Loucy (cell line): ENCODE data around the gene GNB5.
A peak's percentile ranks its signal among the peaks of the same experiment; 100 is the strongest.

Experiments used
- H2AFZ ChIP-seq: fragments of 200-600 bp; sonication (generic); 2 replicates; pipeline ENCODE4 v1.6.0; 2016; ENCODE audit warnings: antibody characterized with exemption, mild to moderate bottlenecking, low read length, moderate library complexity
- H3F3A ChIP-seq: fragments of 200-600 bp; 2 replicates; pipeline ENCODE4 v1.6.0; 2016; ENCODE audit warnings: antibody characterized with exemption, low read depth, mild to moderate bottlenecking
- H3K27me3 ChIP-seq: fragments of 200-600 bp; sonication (generic); 2 replicates; pipeline ENCODE4 v1.6.1; 2014; ENCODE audit warnings: low read length, mild to moderate bottlenecking; ENCODE audit not compliant: insufficient read depth, poor library complexity, severe bottlenecking
- H3K36me3 ChIP-seq: fragments of 200-600 bp; sonication (generic); 2 replicates; pipeline ENCODE4 v1.6.1; 2016; ENCODE audit warnings: low read length; ENCODE audit not compliant: insufficient read depth
- H3K4me1 ChIP-seq: fragments of 200-600 bp; sonication (generic); 2 replicates; pipeline ENCODE4 v1.5.1; 2014; ENCODE audit warnings: low read length, mild to moderate bottlenecking; ENCODE audit not compliant: insufficient read depth, poor library complexity, severe bottlenecking
- H3K4me2 ChIP-seq: fragments of 200-600 bp; sonication (generic); 2 replicates; pipeline ENCODE4 v1.6.0; 2014; ENCODE audit warnings: antibody characterized with exemption, low read length, low read depth, mild to moderate bottlenecking; ENCODE audit not compliant: poor library complexity, severe bottlenecking
- H3K4me3 ChIP-seq: fragments of 200-600 bp; sonication (generic); 2 replicates; pipeline ENCODE4 v1.5.1; 2014; ENCODE audit warnings: low read length, mild to moderate bottlenecking, mixed read lengths; ENCODE audit not compliant: poor library complexity, severe bottlenecking
- H3K79me2 ChIP-seq: fragments of 200-600 bp; sonication (generic); 2 replicates; pipeline ENCODE4 v1.6.1; 2014; ENCODE audit warnings: low read length; ENCODE audit not compliant: insufficient read depth
- H3K9ac ChIP-seq: fragments of 200-600 bp; sonication (generic); 2 replicates; pipeline ENCODE4 v1.6.0; 2014; ENCODE audit warnings: mild to moderate bottlenecking, low read depth, low read length, moderate library complexity; ENCODE audit not compliant: poor library complexity, severe bottlenecking
- H3K9me2 ChIP-seq: fragments of 200-600 bp; sonication (generic); replicated peaks from 2 replicates; pipeline ENCODE4 v1.6.1; 2016; ENCODE audit warnings: low read depth, low read length, mixed read lengths
- H3K9me3 ChIP-seq: fragments of 200-600 bp; sonication (generic); 2 replicates; pipeline ENCODE4 v1.6.1; 2014; ENCODE audit warnings: mild to moderate bottlenecking, antibody characterized with exemption, low read length, low read depth; ENCODE audit not compliant: insufficient read depth
- H4K20me1 ChIP-seq: fragments of 200-600 bp; sonication (generic); 2 replicates; pipeline ENCODE4 v1.6.0; 2014; ENCODE audit warnings: antibody characterized with exemption, low read length, mild to moderate bottlenecking; ENCODE audit not compliant: insufficient read depth, poor library complexity, severe bottlenecking
- EZH2phosphoT487 ChIP-seq: fragments of 200-600 bp; IDR thresholded peaks from 2 replicates; pipeline ENCODE4 v1.6.1; 2018; ENCODE audit warnings: antibody characterized with exemption, mild to moderate bottlenecking, moderate library complexity, borderline replicate concordance
- TF ChIP-seq, protein P1 (sequence below): fragments of 200-600 bp; sonication (generic); conservative IDR thresholded peaks from 2 replicates; pipeline ENCODE4 v1.5.1; 2014; ENCODE audit warnings: mild to moderate bottlenecking, antibody characterized with exemption, low read length

GNB5 gene

DNA sequence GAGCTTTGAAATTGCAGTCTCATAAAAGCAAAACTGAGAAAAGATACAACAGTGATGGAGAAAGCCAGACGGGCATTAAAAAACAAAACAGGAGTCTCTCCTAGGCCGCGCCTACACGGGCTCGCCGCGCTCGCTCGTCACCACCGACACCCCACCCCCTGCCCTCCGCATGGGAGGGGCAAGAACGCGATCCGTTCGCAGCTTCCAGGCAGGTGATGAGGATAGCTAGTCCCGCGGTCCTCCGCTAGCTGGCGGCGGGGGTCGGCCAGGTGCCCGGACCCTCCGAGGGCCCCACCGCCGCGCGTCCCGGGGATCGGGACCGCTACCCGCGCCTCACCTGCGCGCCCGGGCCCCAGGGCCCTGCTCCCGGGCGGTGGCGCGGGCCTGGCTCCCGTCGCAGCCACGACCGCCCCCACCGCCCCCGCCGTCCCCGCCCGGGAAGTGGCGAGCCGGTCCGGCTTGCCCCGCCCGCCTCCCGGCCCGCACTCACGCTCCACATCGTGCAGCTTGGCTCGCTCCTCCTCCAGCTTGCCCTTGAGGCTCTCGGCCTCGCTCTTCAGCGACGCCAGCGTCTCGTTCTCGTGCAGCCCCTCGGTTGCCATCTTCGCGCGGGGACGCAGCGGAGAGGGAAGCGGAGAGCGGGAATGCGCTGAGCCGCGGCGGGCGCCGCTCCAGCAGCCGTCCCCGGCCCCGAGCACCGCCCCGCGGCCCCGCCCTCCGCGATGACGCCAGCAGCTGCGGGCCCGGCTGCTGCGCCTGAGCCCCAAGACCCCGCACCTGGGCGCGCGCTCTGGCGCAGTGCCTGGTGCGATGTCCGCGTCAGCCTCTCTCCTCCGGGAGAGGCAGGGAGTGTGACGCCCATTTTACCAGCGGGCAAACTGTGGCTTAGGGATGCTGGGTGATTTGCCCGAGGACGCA is 11.7 kb downstream of the GNB5 start:
- Histone ChIP-seq H3K4me3 (peak overlapping the region; percentile 93), H3K9ac (peak overlapping the region; percentile 81), H3K4me1 (peaks cover 33% of the 10 kb centered on the region), H3K9me3 (no peaks in the 10 kb centered on the region), H3K9me2 (no peaks in the 10 kb centered on the region), H3K4me2 (peak overlapping the region; percentile 96), H3F3A (no peaks in the 10 kb centered on the region), H4K20me1 (peaks cover 10% of the 10 kb centered on the region), H3K27me3 (no peaks in the 10 kb centered on the region), H3K36me3 (no peaks in the 10 kb centered on the region), H2AFZ (peak overlapping the region; percentile 95), H3K79me2 (peaks cover 25% of the 10 kb centered on the region)
- TF ChIP-seq, protein P1, sequence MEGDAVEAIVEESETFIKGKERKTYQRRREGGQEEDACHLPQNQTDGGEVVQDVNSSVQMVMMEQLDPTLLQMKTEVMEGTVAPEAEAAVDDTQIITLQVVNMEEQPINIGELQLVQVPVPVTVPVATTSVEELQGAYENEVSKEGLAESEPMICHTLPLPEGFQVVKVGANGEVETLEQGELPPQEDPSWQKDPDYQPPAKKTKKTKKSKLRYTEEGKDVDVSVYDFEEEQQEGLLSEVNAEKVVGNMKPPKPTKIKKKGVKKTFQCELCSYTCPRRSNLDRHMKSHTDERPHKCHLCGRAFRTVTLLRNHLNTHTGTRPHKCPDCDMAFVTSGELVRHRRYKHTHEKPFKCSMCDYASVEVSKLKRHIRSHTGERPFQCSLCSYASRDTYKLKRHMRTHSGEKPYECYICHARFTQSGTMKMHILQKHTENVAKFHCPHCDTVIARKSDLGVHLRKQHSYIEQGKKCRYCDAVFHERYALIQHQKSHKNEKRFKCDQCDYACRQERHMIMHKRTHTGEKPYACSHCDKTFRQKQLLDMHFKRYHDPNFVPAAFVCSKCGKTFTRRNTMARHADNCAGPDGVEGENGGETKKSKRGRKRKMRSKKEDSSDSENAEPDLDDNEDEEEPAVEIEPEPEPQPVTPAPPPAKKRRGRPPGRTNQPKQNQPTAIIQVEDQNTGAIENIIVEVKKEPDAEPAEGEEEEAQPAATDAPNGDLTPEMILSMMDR, result no peak
- TF ChIP-seq EZH2phosphoT487, result no peak

DNA sequence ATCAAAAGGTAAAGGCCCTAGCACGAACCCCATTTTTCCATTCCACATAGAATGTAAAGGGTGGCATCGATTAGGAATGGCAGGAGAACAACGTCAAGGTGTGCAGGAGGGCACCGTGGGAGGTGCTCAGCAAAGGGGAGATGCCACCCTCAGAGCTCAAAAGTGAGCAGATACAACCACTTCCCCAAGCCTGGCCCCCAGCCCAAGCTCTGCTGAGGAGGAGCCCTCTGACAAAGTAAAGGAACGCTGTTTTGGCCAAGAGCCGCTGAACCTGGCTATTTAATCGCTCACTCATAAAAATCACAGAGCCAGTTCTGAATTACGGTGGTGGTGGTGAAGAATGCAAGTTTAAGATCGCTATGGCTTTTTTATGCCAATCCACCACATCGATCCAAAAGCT is 12.4 kb downstream of the GNB5 start:
- H3K9me2 ChIP-seq, result no peaks in the 10 kb centered on the region
- H3K4me3 ChIP-seq, result peak overlapping the region; percentile 93
- H3K27me3 ChIP-seq, result no peaks in the 10 kb centered on the region
- no peak for TF ChIP-seq EZH2phosphoT487
- TF ChIP-seq, protein P1, result no peak
- H3K9me3 ChIP-seq, result no peaks in the 10 kb centered on the region
- H4K20me1 ChIP-seq, result peaks cover 10% of the 10 kb centered on the region
- H3F3A ChIP-seq, result no peaks in the 10 kb centered on the region
- H3K9ac ChIP-seq, result peak overlapping the region; percentile 81
- H3K4me2 ChIP-seq, result peak overlapping the region; percentile 96
- H3K36me3 ChIP-seq, result no peaks in the 10 kb centered on the region
- peaks cover 26% of the 10 kb centered on the region for H3K79me2 ChIP-seq
- H3K4me1 ChIP-seq, result peaks cover 40% of the 10 kb centered on the region
- H2AFZ ChIP-seq, result peak overlapping the region; percentile 72

DNA sequence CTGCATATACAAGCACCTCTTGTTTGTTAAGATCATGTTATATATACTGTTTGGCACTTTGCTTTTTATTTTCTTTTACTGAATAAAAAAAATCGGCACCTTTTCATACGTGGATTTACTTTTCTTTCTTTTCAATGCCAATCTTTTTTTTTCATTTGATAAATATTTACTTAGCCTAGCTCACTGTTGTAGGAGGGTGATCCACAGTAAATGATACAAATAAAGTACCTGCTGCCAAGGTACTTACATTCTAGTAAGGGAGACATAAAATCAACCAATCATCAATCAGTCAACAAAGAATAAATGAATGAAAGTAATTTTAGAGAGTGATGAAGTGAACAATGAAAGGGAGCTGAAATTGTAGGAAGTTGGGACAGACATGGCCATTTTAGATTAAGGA is 18.3 kb downstream of the GNB5 start:
- Histone ChIP-seq H4K20me1 (peaks cover 2% of the 10 kb centered on the region), H3K4me2 (no peak overlapping the region), H3K4me1 (peaks cover 43% of the 10 kb centered on the region), H3K9me3 (no peaks in the 10 kb centered on the region), H3K9ac (no peak overlapping the region), H3K4me3 (no peak overlapping the region), H2AFZ (no peak overlapping the region), H3K79me2 (peaks cover 49% of the 10 kb centered on the region), H3K9me2 (no peaks in the 10 kb centered on the region), H3F3A (0 out of 2 replicates have a peak, but pooled peaks cover 2% of the 10 kb centered on the region), H3K27me3 (no peaks in the 10 kb centered on the region), H3K36me3 (no peaks in the 10 kb centered on the region)
- TF ChIP-seq, protein P1, result no peak
- no peak for TF ChIP-seq EZH2phosphoT487
